OCI-LY3 (cell line): ENCODE measurements around the gene CPEB1.
"Not testable (repeated sequence)": the region's sequence is repeated elsewhere in the genome, so short reads cannot be mapped to it uniquely, and the experiment has no call there.

ENCODE experiments used
- H2AFZ ChIP-seq: fragments of 200-600, 300-600 bp; shearing (Covaris generic); 2 replicates; pipeline ENCODE4 v1.6.0; 2014; ENCODE audit warnings: antibody characterized with exemption, low read depth, low read length
- H3K27ac ChIP-seq: fragments of 200-600, 300-600 bp; sonication (generic); 2 replicates; pipeline ENCODE4 v1.5.1; 2014; ENCODE audit warnings: mild to moderate bottlenecking, low read length, moderate library complexity, mixed read lengths
- H3K27me3 ChIP-seq: fragments of 200-600, 300-600 bp; sonication (generic); 2 replicates; pipeline ENCODE4 v1.6.1; 2014; ENCODE audit warnings: low read depth, low read length, mixed read lengths
- H3K36me3 ChIP-seq: fragments of 200-600, 300-600 bp; sonication (generic); replicated peaks from 2 replicates; pipeline ENCODE3; 2014; ENCODE audit warnings: low read depth, low read length, mixed read lengths
- H3K4me1 ChIP-seq: fragments of 300-600, 200-600 bp; sonication (generic); 2 replicates; pipeline ENCODE4 v1.6.1; 2014; ENCODE audit warnings: low read length, mixed read lengths
- H3K4me2 ChIP-seq: fragments of 200-600, 300-600 bp; sonication (generic); 2 replicates; pipeline ENCODE4 v1.6.1; 2014; ENCODE audit warnings: low read length, mixed read lengths
- H3K4me3 ChIP-seq: fragments of 300-600, 200-600 bp; sonication (generic); 2 replicates; pipeline ENCODE4 v1.5.1; 2014; ENCODE audit warnings: antibody characterized with exemption, mild to moderate bottlenecking, low read length, moderate library complexity
- H3K79me2 ChIP-seq: fragments of 300-600, 200-600 bp; shearing (Covaris generic); 2 replicates; pipeline ENCODE4 v1.6.1; 2014; ENCODE audit warnings: mild to moderate bottlenecking, low read length, mixed read lengths
- H3K9ac ChIP-seq: fragments of 300-600, 200-600 bp; shearing (Covaris generic); 2 replicates; pipeline ENCODE4 v1.6.0; 2014; ENCODE audit warnings: mild to moderate bottlenecking, low read length, moderate library complexity
- H3K9me3 ChIP-seq: fragments of 200-600, 300-600 bp; shearing (Covaris generic); 2 replicates; pipeline ENCODE4 v1.6.1; 2014; ENCODE audit warnings: low read length, mixed read lengths; ENCODE audit not compliant: insufficient read depth
- H4K20me1 ChIP-seq: fragments of 200-600, 300-600 bp; sonication (generic); 2 replicates; pipeline ENCODE4 v1.6.1; 2016; ENCODE audit warnings: low read length, mixed read lengths; ENCODE audit not compliant: insufficient read depth
- EZH2phosphoT487 ChIP-seq: fragments of 200-600 bp; shearing (Covaris generic); IDR thresholded peaks from 2 replicates; pipeline ENCODE4 v1.6.1; 2018; ENCODE audit warnings: antibody characterized with exemption, mixed run types, low read depth
- TF ChIP-seq, protein P1 (sequence below): fragments of 200-600, 300-600 bp; sonication (generic); IDR thresholded peaks from 2 replicates; pipeline ENCODE4 v1.5.1; 2014; ENCODE audit warnings: antibody characterized with exemption, low read length, low read depth

Gene CPEB1

DNA sequence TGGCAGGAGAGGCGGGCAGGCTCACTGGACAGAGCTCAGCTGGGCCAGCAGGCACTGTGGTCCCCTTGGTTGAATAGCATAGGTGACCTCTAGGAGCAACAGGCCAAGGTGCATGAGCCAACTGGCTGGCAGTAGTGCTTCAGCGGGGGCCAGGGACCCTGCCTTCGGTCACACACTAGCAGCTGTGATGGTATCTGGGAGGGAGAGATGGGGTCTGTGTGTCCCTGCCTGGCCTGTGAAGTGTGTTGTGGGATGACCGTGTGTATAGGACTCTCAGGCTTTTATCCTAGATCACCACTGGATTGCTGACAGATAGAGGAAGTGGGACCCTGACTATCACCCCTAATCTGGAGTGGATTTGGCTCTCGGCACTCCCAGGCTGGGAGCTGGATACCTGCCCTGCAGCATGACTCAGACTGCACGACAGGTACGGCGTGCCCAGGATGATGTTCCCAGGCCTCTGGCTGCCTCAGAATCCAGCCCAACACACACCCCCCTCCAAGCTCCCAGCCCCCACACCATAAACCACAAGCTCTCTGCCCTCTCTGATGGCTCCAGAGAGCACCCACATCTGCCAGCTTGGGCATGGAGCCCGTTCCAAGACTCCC is 114.7 kb downstream of the CPEB1 start:
- H3K27me3 ChIP-seq, result no peaks in the 10 kb centered on the region
- TF ChIP-seq, protein P1, sequence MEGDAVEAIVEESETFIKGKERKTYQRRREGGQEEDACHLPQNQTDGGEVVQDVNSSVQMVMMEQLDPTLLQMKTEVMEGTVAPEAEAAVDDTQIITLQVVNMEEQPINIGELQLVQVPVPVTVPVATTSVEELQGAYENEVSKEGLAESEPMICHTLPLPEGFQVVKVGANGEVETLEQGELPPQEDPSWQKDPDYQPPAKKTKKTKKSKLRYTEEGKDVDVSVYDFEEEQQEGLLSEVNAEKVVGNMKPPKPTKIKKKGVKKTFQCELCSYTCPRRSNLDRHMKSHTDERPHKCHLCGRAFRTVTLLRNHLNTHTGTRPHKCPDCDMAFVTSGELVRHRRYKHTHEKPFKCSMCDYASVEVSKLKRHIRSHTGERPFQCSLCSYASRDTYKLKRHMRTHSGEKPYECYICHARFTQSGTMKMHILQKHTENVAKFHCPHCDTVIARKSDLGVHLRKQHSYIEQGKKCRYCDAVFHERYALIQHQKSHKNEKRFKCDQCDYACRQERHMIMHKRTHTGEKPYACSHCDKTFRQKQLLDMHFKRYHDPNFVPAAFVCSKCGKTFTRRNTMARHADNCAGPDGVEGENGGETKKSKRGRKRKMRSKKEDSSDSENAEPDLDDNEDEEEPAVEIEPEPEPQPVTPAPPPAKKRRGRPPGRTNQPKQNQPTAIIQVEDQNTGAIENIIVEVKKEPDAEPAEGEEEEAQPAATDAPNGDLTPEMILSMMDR, result no peak
- no peak for TF ChIP-seq EZH2phosphoT487
- peaks cover 29% of the 10 kb centered on the region for H4K20me1 ChIP-seq
- H3K4me2 ChIP-seq, result no peak overlapping the region
- H3K9ac ChIP-seq, result no peak overlapping the region
- H3K9me3 ChIP-seq, result no peaks in the 10 kb centered on the region
- H3K4me3 ChIP-seq, result no peak overlapping the region
- H3K27ac ChIP-seq, result no peak overlapping the region
- no peak overlapping the region for H2AFZ ChIP-seq
- H3K4me1 ChIP-seq, result peaks cover 5% of the 10 kb centered on the region
- peaks cover 18% of the 10 kb centered on the region for H3K79me2 ChIP-seq
- H3K36me3 ChIP-seq, result peaks cover 33% of the 10 kb centered on the region

DNA sequence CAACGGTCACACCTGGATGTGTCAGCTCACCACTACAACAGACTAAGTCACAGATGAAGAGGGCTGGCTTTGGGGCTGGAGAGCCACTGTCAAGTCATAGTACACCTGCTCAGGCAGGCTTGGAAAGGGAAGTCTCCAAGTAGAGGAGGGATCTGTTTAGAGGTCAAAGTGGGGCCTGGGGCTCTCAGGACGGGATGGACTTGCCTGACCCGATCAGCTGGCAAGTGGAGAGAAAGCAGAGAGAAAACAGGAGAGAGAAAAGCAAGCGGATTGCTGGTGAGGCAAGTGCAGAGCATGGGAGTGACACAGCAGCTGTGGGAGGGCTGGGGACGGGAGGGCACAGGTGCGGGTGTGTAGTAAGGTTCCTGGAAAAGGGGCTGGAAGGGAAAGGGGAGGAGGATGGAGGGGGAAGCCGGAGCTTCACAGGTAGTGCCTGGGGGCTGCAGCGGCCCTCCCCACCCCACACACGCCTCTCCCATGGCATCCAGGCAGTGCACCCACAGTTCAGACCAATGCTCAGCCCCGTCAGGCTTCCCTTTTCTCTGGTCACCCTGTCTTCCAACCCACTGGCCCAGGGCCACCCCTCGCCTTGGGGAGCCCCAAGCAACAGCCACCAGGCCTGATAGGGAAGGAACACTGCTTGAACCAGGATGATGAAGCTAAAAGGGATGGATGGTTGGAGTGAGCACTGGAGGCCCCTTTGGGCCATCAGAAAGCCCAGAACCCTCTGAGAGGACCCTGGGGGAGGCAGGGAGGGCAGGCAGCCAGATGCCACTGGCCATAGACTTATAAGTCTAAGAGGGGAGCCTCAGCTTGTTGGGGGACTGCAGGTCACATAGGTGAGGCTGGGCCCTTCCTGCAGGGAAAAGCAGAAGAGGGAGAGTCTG is 115.4 kb downstream of the CPEB1 start:
- H3K79me2 ChIP-seq, result peaks cover 11% of the 10 kb centered on the region
- H3K4me1 ChIP-seq, result peaks cover 4% of the 10 kb centered on the region; the same call in 1 of the 2 replicates
- no peak overlapping the region; the same call in 1 of the 2 replicates for H3K27ac ChIP-seq
- peaks cover 21% of the 10 kb centered on the region for H4K20me1 ChIP-seq
- no peaks in the 10 kb centered on the region for H3K27me3 ChIP-seq
- peaks cover 25% of the 10 kb centered on the region for H3K36me3 ChIP-seq
- no peak overlapping the region for H3K4me2 ChIP-seq
- TF ChIP-seq EZH2phosphoT487, result no peak
- TF ChIP-seq, protein P1, result no peak
- H3K4me3 ChIP-seq, result no peak overlapping the region
- no peak overlapping the region for H2AFZ ChIP-seq
- H3K9me3 ChIP-seq, result no peaks in the 10 kb centered on the region
- no peak overlapping the region for H3K9ac ChIP-seq

DNA sequence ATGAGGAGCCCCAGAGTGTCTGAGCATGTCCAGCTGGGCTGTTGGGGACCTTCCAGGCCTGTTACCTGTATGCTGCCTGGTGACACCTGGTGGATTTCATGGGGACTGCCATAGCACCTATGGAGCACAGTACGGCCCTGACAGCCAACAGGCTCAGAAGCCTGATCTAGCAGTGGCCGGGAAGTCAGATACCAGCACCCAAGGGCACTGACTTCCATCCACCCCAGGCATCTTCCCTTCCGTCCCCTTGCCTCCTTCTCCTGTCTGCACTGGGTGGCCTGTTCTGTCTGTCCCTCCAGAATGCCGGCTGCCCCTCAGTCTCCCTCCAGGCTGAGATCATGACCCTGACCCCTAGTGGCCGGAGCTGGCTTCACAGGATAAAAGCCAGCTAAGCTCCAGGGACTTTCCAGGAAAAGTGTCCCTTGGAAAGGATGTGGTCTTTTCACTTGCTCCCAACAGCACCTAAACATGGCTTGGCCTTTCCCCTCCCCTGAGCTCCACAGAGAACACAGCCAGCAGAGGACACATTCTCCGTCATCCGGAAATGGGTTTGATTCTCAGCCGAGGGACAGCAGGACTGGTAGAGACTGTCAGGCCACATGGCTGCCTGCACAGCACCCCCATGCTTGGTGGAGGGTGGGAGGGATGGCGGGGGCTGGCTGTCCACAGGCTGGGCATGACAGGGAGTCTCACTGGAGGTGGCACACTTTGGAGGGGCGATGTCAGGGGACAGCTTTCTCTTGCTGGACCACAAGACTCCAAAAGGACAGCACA is 116.4 kb downstream of the CPEB1 start:
- Histone ChIP-seq H3K4me2 (peak overlapping the region; percentile 86), H3K36me3 (peaks cover 16% of the 10 kb centered on the region), H3K27me3 (no peaks in the 10 kb centered on the region), H2AFZ (peak overlapping the region; percentile 83), H4K20me1 (peaks cover 12% of the 10 kb centered on the region), H3K27ac (0 out of 2 replicates have a peak overlapping the region, but pooled peaks have one; percentile 12), H3K9ac (0 out of 2 replicates have a peak overlapping the region, but pooled peaks have one; percentile 19), H3K4me1 (peaks cover 4% of the 10 kb centered on the region; the same call in 1 of the 2 replicates), H3K9me3 (no peaks in the 10 kb centered on the region), H3K79me2 (peaks cover 1% of the 10 kb centered on the region; the same call in 1 of the 2 replicates), H3K4me3 (peak overlapping the region; percentile 58)
- TF ChIP-seq EZH2phosphoT487, result no peak
- TF ChIP-seq, protein P1, result peak; percentile 85

DNA sequence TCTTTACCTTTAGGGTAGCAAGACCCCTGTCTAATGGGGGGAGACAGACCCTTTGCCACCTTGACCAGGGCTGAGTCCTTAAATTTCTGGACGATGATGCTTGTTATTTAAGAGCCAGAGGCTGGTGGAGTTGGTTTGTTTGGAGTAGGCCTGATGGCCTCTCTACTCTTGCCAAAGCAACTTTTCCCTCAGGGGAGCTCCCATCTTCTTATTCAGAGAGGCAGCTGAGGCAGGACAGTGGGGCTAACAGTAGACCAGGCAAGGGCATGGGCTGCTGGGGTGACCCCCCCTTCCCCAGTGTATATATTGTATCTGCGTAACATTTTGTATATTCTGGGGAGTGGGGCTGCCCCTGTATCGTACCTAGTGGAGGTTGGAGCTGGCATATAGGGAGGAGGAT is 117.2 kb downstream of the CPEB1 start:
- H3K4me2 ChIP-seq, result no peak overlapping the region
- no peaks in the 10 kb centered on the region for H3K27me3 ChIP-seq
- TF ChIP-seq, protein P1, result no peak
- no peak for TF ChIP-seq EZH2phosphoT487
- H3K9me3 ChIP-seq, result no peaks in the 10 kb centered on the region
- peaks cover 10% of the 10 kb centered on the region; the same call in 1 of the 2 replicates for H4K20me1 ChIP-seq
- H3K79me2 ChIP-seq, result no peaks in the 10 kb centered on the region
- H3K9ac ChIP-seq, result no peak overlapping the region
- H3K36me3 ChIP-seq, result peaks cover 11% of the 10 kb centered on the region
- no peak overlapping the region for H3K27ac ChIP-seq
- peaks cover 4% of the 10 kb centered on the region; the same call in 1 of the 2 replicates for H3K4me1 ChIP-seq
- H3K4me3 ChIP-seq, result no peak overlapping the region
- no peak overlapping the region for H2AFZ ChIP-seq

DNA sequence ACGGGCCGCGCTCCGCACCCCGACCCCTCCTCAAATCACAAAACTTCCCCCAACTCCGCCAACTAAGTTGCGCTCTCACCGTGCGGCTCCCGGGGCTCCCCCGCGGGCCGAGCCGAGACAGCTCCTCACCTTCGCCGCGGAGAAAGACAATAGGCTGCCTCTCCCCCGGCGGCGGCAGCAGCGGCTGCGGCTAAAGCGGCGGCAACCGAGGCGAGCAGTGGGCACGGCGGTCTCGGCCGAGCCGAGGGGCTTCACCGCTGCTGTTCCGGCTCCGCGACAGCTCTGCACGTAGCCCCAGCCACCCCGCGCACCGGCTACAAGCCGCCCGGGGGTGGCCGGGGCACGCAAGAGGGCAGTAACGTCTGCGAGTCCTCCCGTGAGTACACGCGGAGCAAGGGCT is 133.6 kb downstream of the CPEB1 start:
- not testable (repeated sequence) for H3K36me3 ChIP-seq, H3K4me1 ChIP-seq, H3K79me2 ChIP-seq, H3K27ac ChIP-seq, H3K27me3 ChIP-seq, H3K9me3 ChIP-seq, H3K4me2 ChIP-seq, H2AFZ ChIP-seq, H4K20me1 ChIP-seq, H3K4me3 ChIP-seq, H3K9ac ChIP-seq

DNA sequence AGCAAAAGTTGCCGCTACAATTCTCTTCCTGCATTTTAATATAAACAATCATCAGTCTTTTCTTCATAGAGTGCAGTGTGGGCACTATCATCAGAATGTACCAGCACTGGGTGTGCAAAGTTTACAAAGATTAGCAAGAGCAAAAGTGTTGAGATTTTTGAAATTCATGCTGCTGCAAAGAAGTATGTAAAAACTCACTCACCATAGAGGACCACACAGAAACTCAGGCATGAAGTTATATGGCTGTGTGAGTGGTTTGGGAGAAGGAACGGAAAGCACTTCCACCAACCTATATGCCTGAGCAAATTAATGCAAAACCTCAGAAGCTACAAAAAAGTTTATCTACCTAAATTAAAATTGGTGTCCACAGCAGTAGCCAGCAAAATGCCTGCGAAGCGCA is 139.5 kb downstream of the CPEB1 start:
- not testable (repeated sequence) for H3K9ac ChIP-seq, H3K27me3 ChIP-seq

More for the DNA sequence above, 139.5 kb downstream of the CPEB1 start:
- not testable (repeated sequence) for H3K79me2 ChIP-seq, H3K27ac ChIP-seq, H2AFZ ChIP-seq, H4K20me1 ChIP-seq, H3K36me3 ChIP-seq, H3K4me3 ChIP-seq, H3K4me2 ChIP-seq, H3K9me3 ChIP-seq, H3K4me1 ChIP-seq
